BE2C (cell line): ENCODE data around the gene TSC22D3.
A peak's percentile ranks its signal among the peaks of the same experiment; 100 is the strongest.

Source experiments
- DNase-seq: peaks from one replicate; pipeline ENCODE4 v3.0.0-alpha.2; 2020
- H3K27me3 ChIP-seq: fragments of 250-450 bp; sonication (Bioruptor Pico); 2 replicates; pipeline ENCODE4 v1.5.1; 2020; ENCODE audit warnings: mild to moderate bottlenecking
- H3K36me3 ChIP-seq: fragments of 250-450 bp; sonication (Bioruptor Pico); 2 replicates; pipeline ENCODE4 v1.5.1; 2020; ENCODE audit warnings: mild to moderate bottlenecking
- H3K4me1 ChIP-seq: fragments of 250-450 bp; sonication (Bioruptor Pico); 2 replicates; pipeline ENCODE4 v1.5.1; 2020
- H3K4me3 ChIP-seq: 2 replicates; pipeline ENCODE4 v1.5.1; 2011; ENCODE audit warnings: low read depth, low read length
- H3K9me3 ChIP-seq: fragments of 250-450 bp; sonication (Bioruptor Pico); 2 replicates; pipeline ENCODE4 v1.5.1; 2020
- CTCF ChIP-seq: IDR thresholded peaks from 2 replicates; pipeline ENCODE4 v1.5.1; 2012; ENCODE audit warnings: mild to moderate bottlenecking, low read depth, low read length

Gene TSC22D3

GRCh38 chrX:107716816-107717700 is 58.5 kb downstream of the TSC22D3 start:
- DNase-seq = peak; percentile 61
- no peak for TF ChIP-seq CTCF
- peaks cover 5% of the 10 kb centered on the region for H3K4me1 ChIP-seq

DNA sequence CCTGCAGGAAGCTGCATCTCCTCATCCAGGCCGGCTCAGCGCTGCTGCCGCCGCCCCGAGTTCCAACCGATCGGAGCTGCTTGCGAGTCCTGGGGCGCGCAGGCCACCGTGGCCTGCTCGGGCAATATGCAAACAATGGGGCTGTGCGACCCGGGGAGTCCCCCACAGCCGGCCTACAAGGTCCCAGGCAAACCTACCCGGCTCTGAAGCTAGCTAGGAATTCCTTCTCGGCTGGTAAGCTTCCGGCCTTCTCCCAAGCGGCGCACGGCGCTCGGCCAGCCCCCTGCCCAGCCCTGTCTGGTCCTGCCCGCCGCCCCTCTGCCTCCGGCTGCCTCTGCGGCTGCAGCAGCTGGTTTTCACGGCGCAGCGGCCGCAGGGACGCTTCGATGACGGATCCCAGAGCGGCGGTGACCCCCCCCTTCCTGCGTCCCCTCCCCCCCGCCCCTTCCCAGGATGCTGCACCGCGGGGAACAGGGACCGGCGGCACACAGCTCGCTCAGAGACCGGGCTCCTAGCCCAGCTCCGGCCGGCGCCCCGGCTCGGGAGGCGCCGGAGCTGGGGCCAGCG is 59.4 kb downstream of the TSC22D3 start:
- Histone ChIP-seq H3K9me3 (no peaks in the 10 kb centered on the region), H3K27me3 (no peaks in the 10 kb centered on the region), H3K4me1 (peaks cover 5% of the 10 kb centered on the region), H3K4me3 (peak overlapping the region; percentile 71), H3K36me3 (peaks cover 4% of the 10 kb centered on the region)
- no peak for TF ChIP-seq CTCF
- peak; percentile 49 for DNase-seq

More at GRCh38 chrX:107716816-107717700, 58.5 kb downstream of the TSC22D3 start:
- peaks cover 4% of the 10 kb centered on the region for H3K36me3 ChIP-seq
- peak overlapping the region; percentile 71 for H3K4me3 ChIP-seq
- H3K27me3 ChIP-seq = no peaks in the 10 kb centered on the region
- H3K9me3 ChIP-seq = no peaks in the 10 kb centered on the region

GRCh38 chrX:107715331-107716117 is 60.1 kb downstream of the TSC22D3 start:
- peaks cover 4% of the 10 kb centered on the region for H3K36me3 ChIP-seq
- H3K9me3 ChIP-seq = no peaks in the 10 kb centered on the region
- H3K27me3 ChIP-seq = no peaks in the 10 kb centered on the region
- H3K4me1 ChIP-seq = peaks cover 5% of the 10 kb centered on the region
- no peak for TF ChIP-seq CTCF
- no peak for DNase-seq
- peak overlapping the region; percentile 71 for H3K4me3 ChIP-seq

- Histone ChIP-seq H3K27me3 (no peaks in the 10 kb centered on the region), H3K4me3 (no peak overlapping the region), H3K36me3 (peaks cover 4% of the 10 kb centered on the region), H3K9me3 (no peaks in the 10 kb centered on the region), H3K4me1 (peaks cover 5% of the 10 kb centered on the region)
- TF ChIP-seq CTCF = peak; percentile 21
- no peak for DNase-seq
These were observed 61.2 kb downstream of the TSC22D3 start for GRCh38 chrX:107714206-107714891.

DNA sequence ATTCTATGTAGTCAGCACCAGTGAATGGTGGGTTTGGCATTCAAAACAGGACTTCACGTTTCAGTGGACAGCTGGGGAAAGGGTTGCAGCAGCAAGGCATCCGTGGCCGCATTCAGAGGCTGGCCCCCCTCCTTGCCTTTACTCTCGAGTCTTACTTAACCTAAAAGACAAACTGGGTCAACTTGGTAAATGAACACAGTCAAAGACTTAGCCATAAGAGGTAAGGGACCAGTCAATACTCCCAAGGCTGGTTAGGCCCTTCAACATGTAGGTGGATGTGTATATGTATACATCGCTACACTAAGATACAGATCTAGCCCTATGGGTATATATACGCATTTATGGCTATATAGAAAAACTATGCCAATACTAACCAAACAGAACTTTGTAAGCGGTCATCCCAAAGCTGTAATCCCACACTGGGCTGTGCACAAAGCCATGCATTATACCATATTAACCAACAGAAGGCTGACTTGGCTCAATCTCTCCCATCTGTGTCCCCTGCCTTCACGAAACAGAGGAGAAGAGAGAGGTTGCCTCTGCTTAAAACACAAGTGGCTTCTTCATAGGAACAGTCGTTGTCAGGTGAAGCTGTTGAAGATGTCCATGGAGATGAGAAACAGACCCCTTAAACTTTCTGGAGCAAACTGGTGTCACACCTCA is 61.9 kb downstream of the TSC22D3 start:
- Histone ChIP-seq H3K9me3 (no peaks in the 10 kb centered on the region), H3K4me3 (no peak overlapping the region), H3K4me1 (peaks cover 5% of the 10 kb centered on the region), H3K36me3 (peaks cover 4% of the 10 kb centered on the region), H3K27me3 (no peaks in the 10 kb centered on the region)
- no peak for DNase-seq
- TF ChIP-seq CTCF = no peak
